Measurements from ENCODE around the gene DHX8.
"Not testable (repeated sequence)": the region's sequence is repeated elsewhere in the genome, so short reads cannot be mapped to it uniquely, and the experiment has no call there.

DHX8 gene

GRCh38 chr17:43483674-43484551 is at the start of gene DHX8:
Gene DHX8, plus strand, starts transcription at chr17:43483975. Its CDS starts 63 bp downstream, at chr17:43484038.
- peak; percentile 100 for FAIRE-seq
- peak; percentile 78 for DNase-seq (ENCODE audit: insufficient read length, low spot score)

- FAIRE-seq (no peak), DNase-seq (ENCODE audit: insufficient read length, low spot score) (no peak)
Observed at GRCh38 chr17:43434902-43435319, 48.9 kb upstream of the DHX8 start.

GRCh38 chr17:43437756-43438155 is 46.0 kb upstream of the DHX8 start:
- DNase-seq (ENCODE audit: insufficient read length, low spot score): no peak
- FAIRE-seq: no peak

- no peak for FAIRE-seq
- DNase-seq (ENCODE audit: insufficient read length, low spot score): no peak
Observed at GRCh38 chr17:43438626-43439025, 45.1 kb upstream of the DHX8 start.

GRCh38 chr17:43439041-43439440 is 44.7 kb upstream of the DHX8 start:
- DNase-seq (ENCODE audit: insufficient read length, low spot score): no peak
- no peak for FAIRE-seq

- DNase-seq (ENCODE audit: insufficient read length, low spot score) (no peak), FAIRE-seq (no peak)
Observed at GRCh38 chr17:43442711-43443110, 41.1 kb upstream of the DHX8 start.

GRCh38 chr17:43443381-43443780 is 40.4 kb upstream of the DHX8 start:
- no peak for DNase-seq (ENCODE audit: insufficient read length, low spot score)
- FAIRE-seq: no peak

- FAIRE-seq: no peak
- DNase-seq (ENCODE audit: insufficient read length, low spot score): no peak
Observed at GRCh38 chr17:43444223-43445008, 39.4 kb upstream of the DHX8 start.

- FAIRE-seq (no peak), DNase-seq (ENCODE audit: insufficient read length, low spot score) (no peak)
Observed at GRCh38 chr17:43445009-43445589, 38.7 kb upstream of the DHX8 start.

GRCh38 chr17:43446773-43447172 is 37.0 kb upstream of the DHX8 start:
- no peak for DNase-seq (ENCODE audit: insufficient read length, low spot score)
- no peak for FAIRE-seq

- FAIRE-seq (no peak), DNase-seq (ENCODE audit: insufficient read length, low spot score) (no peak)
Observed at GRCh38 chr17:43448720-43449469, 34.9 kb upstream of the DHX8 start.

- FAIRE-seq (no peak), DNase-seq (ENCODE audit: insufficient read length, low spot score) (no peak)
Observed at GRCh38 chr17:43449470-43450248, 34.1 kb upstream of the DHX8 start.

- FAIRE-seq; DNase-seq (ENCODE audit: insufficient read length, low spot score): not testable (repeated sequence)
Observed at GRCh38 chr17:43450791-43451190, 33.0 kb upstream of the DHX8 start.

- DNase-seq (ENCODE audit: insufficient read length, low spot score); FAIRE-seq: not testable (repeated sequence)
Observed at GRCh38 chr17:43451741-43452140, 32.0 kb upstream of the DHX8 start.

GRCh38 chr17:43453331-43453812 is 30.4 kb upstream of the DHX8 start:
- DNase-seq (ENCODE audit: insufficient read length, low spot score) (no peak), FAIRE-seq (no peak)

- FAIRE-seq: no peak
Observed at GRCh38 chr17:43454868-43455267, 28.9 kb upstream of the DHX8 start.

GRCh38 chr17:43456029-43456428 is 27.7 kb upstream of the DHX8 start:
- DNase-seq (ENCODE audit: insufficient read length, low spot score): no peak
- no peak for FAIRE-seq

More at GRCh38 chr17:43454868-43455267, 28.9 kb upstream of the DHX8 start:
- no peak for DNase-seq (ENCODE audit: insufficient read length, low spot score)

GRCh38 chr17:43456661-43457361 is 27.0 kb upstream of the DHX8 start:
- FAIRE-seq: no peak

GRCh38 chr17:43457362-43457692 is 26.4 kb upstream of the DHX8 start:
- no peak for FAIRE-seq
- DNase-seq (ENCODE audit: insufficient read length, low spot score): no peak

More at GRCh38 chr17:43456661-43457361, 27.0 kb upstream of the DHX8 start:
- DNase-seq (ENCODE audit: insufficient read length, low spot score): no peak
